Right ventricle myocardium superior (tissue), 1 donor: ENCODE measurements around the gene OR51E2. TPM values are rescaled to one million over a fixed set of nuclear protein-coding genes. Genes with fewer than 3 reads are reported as not detected.

ENCODE experiments used
- total RNA-seq: library from RNA; stranded (reverse); fragmentation: NEBNext Ultra II Directional; extraction: Animal tissue kit (Norgen Biotek cat#: 25700); gene quantifications from one replicate; pipeline ENCODE4 v1.2.1, GENCODE V29; 2021
- donor health status: DM: no; HTN: yes; CAD: no; lungs with severe emphysema.

Gene OR51E2
- total RNA-seq, 1 donor from 2014 or later: 0.13 TPM

Other genes starting within 250 kb of the OR51E2 start
- gene OR52K2, start 248.6 kb downstream of the OR51E2 start, total RNA-seq: not detected
- gene OR52K1, start 215.2 kb downstream of the OR51E2 start, total RNA-seq: not detected
- gene OR52M1, start 152.7 kb downstream of the OR51E2 start, total RNA-seq: not detected
- gene OR52I2, start 116.1 kb downstream of the OR51E2 start, total RNA-seq: not detected
- gene OR52I1, start 103.8 kb downstream of the OR51E2 start, total RNA-seq: not detected
- 11.0 TPM for gene TRIM68, start 89.6 kb downstream of the OR51E2 start, total RNA-seq
- not detected for gene OR51D1, start 60.4 kb downstream of the OR51E2 start, total RNA-seq
- gene OR51E1, start 53.9 kb downstream of the OR51E2 start, total RNA-seq: 1.4 TPM
- not detected for gene MMP26, start 6.9 kb upstream of the OR51E2 start, total RNA-seq
- gene OR51F1, start 72.1 kb upstream of the OR51E2 start, total RNA-seq: not detected
- not detected for gene OR52R1, start 106.5 kb upstream of the OR51E2 start, total RNA-seq
- gene OR51F2, start 123.5 kb upstream of the OR51E2 start, total RNA-seq: not detected
- not detected for gene OR51S1, start 151.4 kb upstream of the OR51E2 start, total RNA-seq
- not detected for gene OR51T1, start 184.0 kb upstream of the OR51E2 start, total RNA-seq
- gene OR51A7, start 205.9 kb upstream of the OR51E2 start, total RNA-seq: not detected
- gene OR51G2, start 221.5 kb upstream of the OR51E2 start, total RNA-seq: not detected
- not detected for gene OR51G1, start 226.5 kb upstream of the OR51E2 start, total RNA-seq
- not detected for gene OR51A4, start 249.8 kb upstream of the OR51E2 start, total RNA-seq